ENCODE data around the gene MYMK.

Gene MYMK

DNA sequence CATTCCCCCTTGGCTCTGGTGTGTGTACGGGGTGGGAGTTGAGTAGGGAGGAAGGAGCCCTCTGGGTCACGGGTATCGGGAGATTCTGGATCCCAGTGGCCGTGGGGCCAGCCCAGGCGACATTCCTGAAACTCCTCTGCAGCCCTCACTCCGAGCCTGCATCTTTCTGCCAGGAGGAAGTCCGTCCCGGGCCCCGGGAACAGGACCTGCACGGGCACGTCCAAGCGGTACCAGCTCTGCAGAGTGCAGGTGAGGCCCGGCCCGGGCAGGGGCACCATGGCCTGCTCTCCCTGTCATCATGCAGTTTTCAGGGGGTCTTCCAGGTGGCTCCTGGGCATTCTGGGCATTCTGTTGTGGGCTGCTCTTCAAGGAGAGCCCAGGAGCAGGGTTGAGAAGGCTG is 13.4 kb upstream of the MYMK start:
- in situ Hi-C loops (cut with MboI; ENCODE audit: low pct_unique_long_range_greater_than_20kb, low sequenced_read_pairs) = loop anchor here (25.0 kb wide), 1 partner anchor 449 kb away; the partner anchor contains the start of gene VAV2
- DNase-seq = no peak

DNA sequence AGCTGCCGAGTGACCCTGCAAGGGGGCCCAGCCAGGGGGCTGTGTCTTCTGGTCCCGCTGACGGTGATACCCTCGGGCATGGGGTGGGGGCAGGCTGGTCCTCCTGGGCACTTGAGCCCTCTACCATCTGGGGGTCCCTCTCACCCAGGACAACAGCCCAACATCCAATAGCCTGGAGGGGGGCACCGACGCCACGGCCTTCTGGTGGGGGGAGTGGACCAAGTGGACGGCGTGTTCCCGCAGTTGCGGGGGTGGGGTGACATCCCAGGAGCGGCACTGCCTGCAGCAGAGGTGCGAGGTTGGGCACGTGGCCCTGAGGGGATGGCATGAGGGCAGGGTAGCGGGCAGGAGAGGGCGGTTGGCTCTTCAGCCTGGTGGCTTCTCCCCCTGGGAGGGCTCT is 12.5 kb upstream of the MYMK start:
- no peak for DNase-seq
- in situ Hi-C loops (cut with MboI; ENCODE audit: low pct_unique_long_range_greater_than_20kb, low sequenced_read_pairs) = loop anchor here (25.0 kb wide), 1 partner anchor 450 kb away; the partner anchor contains the start of gene VAV2

DNA sequence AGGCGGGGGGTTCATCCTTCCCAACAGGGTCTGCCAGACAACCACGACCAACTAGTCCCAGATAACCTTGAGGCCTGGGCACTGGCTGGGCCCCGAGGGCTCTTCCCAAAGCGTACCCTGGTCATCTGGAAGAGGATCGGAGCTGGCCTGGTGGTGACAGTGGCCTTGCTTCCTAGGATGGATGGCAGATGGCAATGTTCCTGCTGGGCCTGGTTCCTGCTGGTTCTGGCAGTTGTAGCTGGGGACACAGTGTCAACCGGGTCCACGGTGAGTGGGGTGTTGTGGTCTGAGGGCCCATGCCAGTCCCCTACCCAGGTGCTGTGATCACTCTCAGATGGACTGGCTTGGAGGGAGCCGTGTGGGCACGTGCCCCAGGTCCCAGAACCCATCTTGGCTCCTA is 11.8 kb upstream of the MYMK start:
- no peak for DNase-seq
- in situ Hi-C loops (cut with MboI; ENCODE audit: low pct_unique_long_range_greater_than_20kb, low sequenced_read_pairs) = loop anchor here (25.0 kb wide), 1 partner anchor 451 kb away; the partner anchor contains the start of gene VAV2

DNA sequence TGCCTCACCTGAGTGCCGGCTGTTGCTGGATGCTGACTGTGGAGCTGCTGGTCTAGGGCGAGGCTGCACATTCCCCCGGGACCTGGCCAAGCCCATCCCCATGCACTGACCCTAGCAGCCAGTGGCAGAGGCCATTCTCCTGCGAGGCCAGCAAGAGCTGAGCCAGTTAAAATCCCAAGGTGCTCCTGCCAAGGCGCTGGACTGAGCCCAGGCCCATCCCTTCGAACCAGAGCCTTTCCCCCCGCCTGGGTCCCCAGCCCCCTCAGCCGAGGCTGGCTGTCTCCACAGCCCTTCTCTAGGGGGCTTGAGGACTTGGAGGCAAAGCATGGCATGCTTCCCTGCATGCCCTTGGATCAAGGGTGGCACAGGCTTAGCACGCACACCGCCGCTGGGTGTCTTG is 11.3 kb upstream of the MYMK start:
- in situ Hi-C loops (cut with MboI; ENCODE audit: low pct_unique_long_range_greater_than_20kb, low sequenced_read_pairs) = loop anchor here (25.0 kb wide), 1 partner anchor 451 kb away; the partner anchor contains the start of gene VAV2
- no peak for DNase-seq

DNA sequence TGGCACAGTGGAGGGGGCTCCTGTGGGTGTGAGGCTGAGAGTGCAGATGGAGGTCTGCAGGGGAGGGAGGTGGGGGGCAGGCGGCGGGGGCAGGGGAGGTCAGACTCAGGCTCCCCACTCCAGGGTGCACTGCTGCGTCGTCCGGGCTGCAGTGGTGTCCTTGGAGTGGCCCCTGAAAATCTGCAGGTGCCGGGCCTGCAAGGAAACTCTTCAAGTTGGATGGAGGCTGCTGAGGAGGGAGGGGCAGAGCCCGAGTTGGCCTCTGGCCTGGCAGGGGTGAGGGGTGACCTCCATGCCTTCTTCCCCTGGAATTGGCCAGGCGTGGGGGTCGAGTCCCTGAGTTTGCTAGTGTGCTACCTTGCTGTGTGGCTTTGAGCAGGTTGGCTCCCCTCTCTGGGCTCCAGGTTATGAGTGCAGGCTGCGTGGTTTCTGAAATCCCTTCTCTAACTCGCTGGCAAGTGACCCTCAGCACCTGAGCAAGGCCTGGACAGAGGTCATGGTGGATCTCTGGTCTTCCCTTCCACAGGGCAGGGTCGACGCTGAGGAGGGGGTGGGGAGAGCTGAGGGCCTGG is 10.6 kb upstream of the MYMK start:
- DNase-seq = no peak
- in situ Hi-C loops (cut with MboI; ENCODE audit: low pct_unique_long_range_greater_than_20kb, low sequenced_read_pairs) = loop anchor here (25.0 kb wide), 1 partner anchor 452 kb away; the partner anchor contains the start of gene VAV2

DNA sequence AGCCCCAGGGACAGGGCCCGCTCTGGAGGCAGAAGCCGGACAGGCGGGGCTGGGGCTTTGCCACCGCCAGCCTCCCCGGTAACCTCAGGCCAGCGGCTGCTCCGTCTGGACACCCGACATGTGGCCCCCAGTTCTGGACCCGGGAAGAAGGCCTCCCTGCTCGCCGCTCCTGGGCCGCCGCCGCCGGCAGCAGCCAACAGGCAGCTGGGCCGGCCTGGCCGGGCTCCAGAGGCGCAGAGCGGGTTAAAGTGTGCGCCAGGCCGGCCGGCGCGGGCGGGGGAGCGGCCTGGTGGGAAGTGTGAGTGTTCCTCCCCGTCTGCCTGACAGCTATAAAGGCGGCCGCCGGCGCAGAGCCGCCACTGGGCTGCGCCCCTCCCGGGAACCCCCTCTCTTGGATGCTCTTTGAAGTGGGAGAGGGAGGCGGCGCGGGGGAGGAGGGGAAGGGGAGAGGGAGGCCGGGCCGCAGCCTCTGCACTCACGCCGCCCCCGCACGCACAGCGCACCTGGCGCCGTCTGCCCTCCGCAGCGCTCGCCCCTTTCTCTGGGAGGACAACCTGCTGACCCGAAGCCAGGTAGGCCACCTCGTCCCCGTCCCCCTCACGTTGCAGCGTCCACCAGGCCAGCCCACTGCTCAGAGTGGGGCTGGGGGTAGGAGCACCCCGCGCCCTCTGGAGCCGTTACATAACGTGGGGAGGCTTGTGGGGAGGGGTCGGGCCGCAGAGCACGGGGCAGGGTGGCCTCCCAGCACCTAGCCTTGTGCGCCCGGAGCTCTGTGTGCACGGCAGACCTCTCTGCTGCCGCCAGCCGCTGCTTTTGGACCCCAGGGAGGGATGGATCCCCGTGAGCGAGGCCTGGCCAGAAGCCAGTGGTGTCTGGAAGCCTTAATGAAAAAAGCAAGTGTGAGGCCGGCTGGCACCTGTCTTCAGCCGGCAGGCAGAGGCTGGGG is 9.9 kb upstream of the MYMK start, which contains the start of gene ADAMTSL2:
Gene ADAMTSL2, plus strand, starts transcription at position 359 of the 946 bp plus-strand sequence. CDS start 2,009 bp downstream, outside the sequence.
- in situ Hi-C loops (cut with MboI; ENCODE audit: low pct_unique_long_range_greater_than_20kb, low sequenced_read_pairs) = loop anchor here (25.0 kb wide), 1 partner anchor 453 kb away; the partner anchor contains the start of gene VAV2
- peak; percentile 21 for DNase-seq

DNA sequence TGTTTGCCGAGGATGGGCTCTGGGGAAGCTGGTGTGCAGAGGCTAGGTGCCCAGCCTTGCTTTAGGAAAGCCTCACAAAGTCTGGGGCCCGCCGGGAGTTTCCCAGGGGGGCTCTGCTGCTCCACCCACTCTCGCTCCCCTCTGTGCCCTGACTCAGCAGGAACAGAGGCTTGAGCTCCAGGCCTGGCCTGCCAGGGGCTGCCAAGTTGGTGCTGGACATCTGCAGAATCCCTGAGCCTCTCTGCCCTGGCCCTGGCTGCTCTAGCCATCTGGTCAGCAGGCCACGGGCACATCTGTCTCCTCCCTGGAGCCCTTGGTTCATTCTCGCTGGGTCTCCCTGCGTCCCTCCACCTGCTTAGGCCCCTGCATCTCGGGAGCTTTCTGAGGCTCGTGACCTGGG is 9.1 kb upstream of the MYMK start:
- in situ Hi-C loops (cut with MboI; ENCODE audit: low pct_unique_long_range_greater_than_20kb, low sequenced_read_pairs) = loop anchor here (25.0 kb wide), 1 partner anchor 453 kb away; the partner anchor contains the start of gene VAV2
- DNase-seq = no peak

DNA sequence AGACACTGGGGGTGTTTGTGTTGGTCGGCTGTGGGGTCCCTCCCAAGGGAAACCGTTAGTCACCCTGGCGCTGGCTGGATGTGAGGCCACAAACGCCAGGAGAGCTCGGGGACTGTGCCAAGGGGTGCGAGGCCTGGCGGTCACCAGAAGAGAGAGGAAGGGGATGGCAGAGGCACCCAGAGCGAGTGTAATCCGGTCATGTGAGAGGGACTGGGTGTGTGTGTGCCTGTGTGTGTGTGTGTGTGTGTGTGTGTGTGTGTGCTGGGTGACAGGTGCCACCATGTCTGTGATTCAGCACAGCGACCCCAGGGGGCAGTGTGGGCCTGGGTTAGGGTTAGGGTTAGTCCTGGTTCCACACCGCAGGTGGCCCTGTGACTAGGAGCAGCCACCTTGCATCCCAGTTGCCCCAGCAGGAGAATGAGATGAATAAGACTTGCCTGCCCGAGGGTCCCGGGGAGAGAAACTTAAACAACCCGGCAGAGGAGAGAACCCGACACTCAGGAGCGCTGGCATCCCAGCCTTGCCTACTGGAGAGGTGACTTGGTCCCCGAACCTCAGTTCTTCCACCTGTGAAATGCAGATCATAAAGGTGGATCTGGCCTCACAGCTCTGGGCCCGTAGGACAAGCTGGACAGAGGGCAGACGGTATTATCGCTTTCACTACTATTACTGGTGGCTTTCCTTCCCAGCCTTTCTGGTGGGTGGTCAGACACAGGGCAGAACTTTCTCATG is 8.3 kb upstream of the MYMK start:
- in situ Hi-C loops (cut with MboI; ENCODE audit: low pct_unique_long_range_greater_than_20kb, low sequenced_read_pairs) = loop anchor here (25.0 kb wide), 1 partner anchor 454 kb away; the partner anchor contains the start of gene VAV2
- DNase-seq = peak; percentile 80

DNA sequence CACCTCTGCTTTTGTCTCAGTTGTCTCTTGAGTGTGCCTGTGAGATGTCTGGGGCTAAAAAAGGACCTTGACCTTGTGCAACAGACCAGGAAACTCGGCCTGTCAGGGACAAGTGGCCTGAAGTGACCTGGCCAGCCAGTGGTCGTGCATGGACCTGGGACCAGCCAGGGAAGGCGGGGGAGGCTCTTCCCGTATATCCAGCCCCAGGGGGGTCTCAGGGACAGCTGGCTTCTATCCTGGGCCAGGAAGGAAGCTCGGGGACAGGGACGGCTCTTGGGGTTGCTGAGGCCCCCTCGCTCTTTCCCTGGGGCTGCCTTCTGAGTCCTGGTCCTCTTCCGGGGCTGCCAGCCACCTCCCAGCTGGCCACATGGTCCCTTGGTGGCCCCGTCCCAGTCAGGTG is 6.5 kb upstream of the MYMK start:
- DNase-seq = no peak
- in situ Hi-C loops (cut with MboI; ENCODE audit: low pct_unique_long_range_greater_than_20kb, low sequenced_read_pairs) = loop anchor here (25.0 kb wide), 1 partner anchor 456 kb away; the partner anchor contains the start of gene VAV2

DNA sequence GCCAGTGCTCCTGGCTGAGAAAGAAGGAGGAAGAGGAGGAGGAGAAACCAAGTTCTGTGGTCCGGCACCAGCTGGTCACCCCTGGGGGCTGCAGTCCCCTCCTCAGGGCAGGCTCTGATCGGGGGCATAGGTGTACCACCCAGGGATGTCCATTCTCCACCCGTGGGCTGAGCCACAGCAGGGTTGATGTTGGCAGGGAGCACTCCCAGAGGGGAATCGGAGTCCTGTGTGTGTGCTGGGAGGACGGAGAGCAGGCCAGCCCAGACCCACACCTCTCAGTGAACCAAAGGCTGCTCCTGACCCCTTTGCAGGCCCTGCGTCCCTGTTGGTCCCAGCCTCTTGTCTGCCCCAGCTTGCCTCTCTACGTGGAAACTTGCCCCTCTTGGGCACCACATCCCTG is 5.1 kb upstream of the MYMK start:
- DNase-seq = no peak
- in situ Hi-C loops (cut with MboI; ENCODE audit: low pct_unique_long_range_greater_than_20kb, low sequenced_read_pairs) = loop anchor here (25.0 kb wide), 1 partner anchor 457 kb away; the partner anchor contains the start of gene VAV2

DNA sequence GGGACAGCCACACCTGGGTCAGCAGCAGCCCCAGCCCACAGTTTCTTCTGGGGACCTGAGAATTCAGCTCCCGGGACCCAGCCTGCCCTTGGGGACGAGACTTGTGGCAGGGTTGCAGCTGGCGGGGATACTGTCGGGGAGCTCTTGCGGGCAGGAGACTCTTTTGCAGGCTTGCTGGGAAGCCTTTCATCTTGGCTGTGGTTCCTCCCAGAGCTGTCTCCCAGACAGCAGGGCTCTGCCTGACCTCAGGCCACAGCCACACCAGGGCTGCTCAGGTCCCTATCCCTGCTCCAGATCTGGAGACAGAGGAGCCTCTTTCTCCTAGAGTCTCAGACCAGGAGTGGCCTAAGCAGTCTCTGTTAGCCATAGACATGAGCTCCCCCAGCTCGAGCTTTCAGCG is 4.7 kb upstream of the MYMK start:
- DNase-seq = no peak
- in situ Hi-C loops (cut with MboI; ENCODE audit: low pct_unique_long_range_greater_than_20kb, low sequenced_read_pairs) = loop anchor here (25.0 kb wide), 1 partner anchor 458 kb away; the partner anchor contains the start of gene VAV2

DNA sequence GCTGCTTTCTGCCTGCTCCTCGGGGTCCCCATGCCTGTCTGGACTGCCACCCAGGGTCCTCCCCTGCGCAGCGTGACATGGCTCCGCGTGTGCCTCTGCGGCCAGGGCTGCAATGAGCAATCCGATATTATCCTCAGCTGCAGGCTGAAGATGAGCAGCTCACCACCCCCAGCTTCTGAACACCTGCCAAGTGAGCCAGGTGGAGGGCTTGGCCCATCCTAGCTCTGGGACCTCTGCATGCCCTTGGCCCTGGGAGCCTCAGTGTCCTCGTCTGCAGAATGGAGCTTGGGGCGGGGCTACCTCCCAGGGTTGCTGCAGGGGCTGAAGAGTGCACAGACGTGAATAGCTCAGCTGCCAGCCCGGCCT is 4.1 kb upstream of the MYMK start:
- no peak for DNase-seq
- in situ Hi-C loops (cut with MboI; ENCODE audit: low pct_unique_long_range_greater_than_20kb, low sequenced_read_pairs) = loop anchor here (25.0 kb wide), 1 partner anchor 458 kb away; the partner anchor contains the start of gene VAV2

DNA sequence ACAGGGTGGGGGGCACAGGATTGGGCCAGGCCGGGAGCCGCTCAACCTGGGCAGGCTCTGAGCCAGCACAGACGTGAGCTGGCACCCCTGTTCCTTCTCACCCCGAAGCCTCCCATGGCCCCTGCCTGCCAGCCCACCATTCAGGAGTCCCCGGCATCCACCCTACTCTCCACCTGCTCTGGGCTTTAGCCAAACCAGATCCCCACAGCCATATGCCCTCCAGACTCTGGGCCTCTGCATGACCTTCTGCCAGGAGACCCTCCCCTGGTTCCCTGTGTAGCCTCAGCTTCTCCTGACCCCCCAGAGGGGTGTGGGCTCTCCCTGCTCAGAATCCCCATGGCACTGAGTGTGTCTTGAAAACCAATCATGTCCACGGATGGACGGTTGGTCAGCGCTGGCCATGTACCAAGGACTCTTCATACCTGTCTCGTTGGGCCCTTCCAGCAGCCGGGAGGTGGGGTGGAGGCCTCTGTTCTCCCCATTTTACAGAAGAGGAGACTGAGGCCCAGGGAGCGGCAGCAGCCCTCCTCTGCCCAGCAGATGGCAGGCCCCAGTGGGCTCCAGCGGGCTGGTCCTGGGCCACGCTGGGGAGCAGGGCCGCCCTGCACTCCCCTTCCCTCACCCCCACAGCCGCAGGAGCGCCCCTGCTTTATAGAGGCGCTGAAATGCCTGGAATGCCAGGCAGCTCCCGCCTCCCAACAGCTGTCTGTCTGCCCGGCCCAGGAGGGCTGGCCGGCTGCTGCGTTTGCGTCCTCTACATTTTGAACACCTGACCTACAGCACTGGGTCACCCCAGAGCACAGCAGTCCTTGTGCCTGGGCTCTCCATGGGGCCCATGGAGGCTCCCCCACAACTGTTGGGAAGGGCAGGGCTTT is 3.5 kb upstream of the MYMK start:
- in situ Hi-C loops (cut with MboI; ENCODE audit: low pct_unique_long_range_greater_than_20kb, low sequenced_read_pairs) = loop anchor here (25.0 kb wide), 1 partner anchor 459 kb away; the partner anchor contains the start of gene VAV2

DNA sequence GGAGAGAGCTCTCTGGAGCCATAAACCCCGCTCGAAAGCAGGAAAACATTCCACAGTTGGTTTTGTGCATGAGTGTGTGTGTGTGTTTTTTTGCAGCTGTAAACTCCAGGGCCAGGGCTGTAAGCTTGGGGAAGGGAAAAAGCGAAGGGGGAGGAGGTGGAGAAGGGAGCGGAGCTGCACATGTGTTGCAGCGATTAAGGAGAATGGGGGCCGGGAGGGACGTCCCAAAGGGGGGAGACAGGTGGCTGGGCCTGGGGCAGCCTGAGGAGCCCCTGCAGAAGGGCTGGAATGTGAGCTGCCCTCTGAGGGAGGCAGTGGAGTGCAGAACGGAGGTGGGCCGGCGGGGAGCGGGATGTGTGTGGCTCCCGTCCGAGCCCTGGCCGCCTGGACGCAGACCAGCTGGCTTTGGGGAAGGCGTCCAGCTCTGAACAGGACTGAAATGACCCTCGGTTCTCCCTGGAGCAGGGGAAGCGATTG is 2.7 kb upstream of the MYMK start:
- in situ Hi-C loops (cut with MboI; ENCODE audit: low pct_unique_long_range_greater_than_20kb, low sequenced_read_pairs) = loop anchor here (25.0 kb wide), 1 partner anchor 460 kb away; the partner anchor contains the start of gene VAV2

More for the DNA sequence above, 3.5 kb upstream of the MYMK start:
- DNase-seq = no peak

DNA sequence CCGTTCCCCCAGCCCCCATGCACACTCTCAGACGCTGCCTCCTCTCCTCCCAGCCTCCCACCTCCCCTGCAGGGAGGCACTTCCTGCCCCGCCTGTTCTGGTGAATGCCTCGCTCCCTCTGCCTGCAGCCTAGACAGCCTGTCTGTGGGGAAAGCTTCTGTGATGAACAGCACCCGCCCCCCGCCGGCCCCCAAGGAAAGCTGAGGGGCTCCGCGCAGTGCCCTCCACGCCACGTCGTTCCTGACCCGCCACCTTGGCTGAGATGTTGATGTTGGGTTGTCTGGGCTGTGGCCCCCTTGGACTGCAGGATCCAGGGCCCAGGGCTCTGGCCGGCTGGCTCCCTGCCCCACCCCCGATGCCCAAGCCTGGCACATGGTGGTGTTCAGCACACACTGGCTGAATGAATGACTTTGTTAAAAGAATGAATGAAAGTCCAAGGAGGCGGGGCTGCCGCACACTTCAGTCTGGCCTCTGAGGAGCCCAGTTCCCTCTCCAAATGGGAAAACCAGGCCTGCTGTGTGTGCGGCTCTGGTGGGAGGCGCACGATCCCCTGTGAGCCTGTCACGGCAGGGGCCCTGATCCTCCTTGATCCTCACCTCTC is 2.1 kb upstream of the MYMK start:
- in situ Hi-C loops (cut with MboI; ENCODE audit: low pct_unique_long_range_greater_than_20kb, low sequenced_read_pairs) = loop anchor here (25.0 kb wide), 1 partner anchor 460 kb away; the partner anchor contains the start of gene VAV2
- no peak for DNase-seq

More for the DNA sequence above, 2.7 kb upstream of the MYMK start:
- DNase-seq = no peak

DNA sequence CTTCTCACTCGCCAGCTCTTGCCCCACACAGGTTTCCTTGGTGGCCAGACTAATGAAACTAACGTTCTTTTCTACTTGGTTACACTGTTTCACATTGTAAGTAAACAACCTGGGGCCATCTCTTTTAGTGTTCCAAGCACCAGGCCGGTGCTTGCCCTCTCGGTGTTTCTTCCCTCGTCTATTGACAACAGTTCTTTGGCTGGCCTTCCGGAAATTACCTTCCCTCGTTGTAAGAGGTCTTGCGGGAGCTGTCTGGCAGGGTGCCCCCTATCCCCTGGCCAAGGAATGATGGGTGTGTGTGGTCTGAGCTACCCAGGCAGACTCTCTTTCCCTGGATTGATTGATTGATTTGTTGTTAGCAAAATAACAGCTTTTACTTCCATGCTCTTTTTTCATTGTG is 918 bp upstream of the MYMK start:
- in situ Hi-C loops (cut with MboI; ENCODE audit: low pct_unique_long_range_greater_than_20kb, low sequenced_read_pairs) = loop anchor here (25.0 kb wide), 1 partner anchor 462 kb away; the partner anchor contains the start of gene VAV2
- no peak for DNase-seq

DNA sequence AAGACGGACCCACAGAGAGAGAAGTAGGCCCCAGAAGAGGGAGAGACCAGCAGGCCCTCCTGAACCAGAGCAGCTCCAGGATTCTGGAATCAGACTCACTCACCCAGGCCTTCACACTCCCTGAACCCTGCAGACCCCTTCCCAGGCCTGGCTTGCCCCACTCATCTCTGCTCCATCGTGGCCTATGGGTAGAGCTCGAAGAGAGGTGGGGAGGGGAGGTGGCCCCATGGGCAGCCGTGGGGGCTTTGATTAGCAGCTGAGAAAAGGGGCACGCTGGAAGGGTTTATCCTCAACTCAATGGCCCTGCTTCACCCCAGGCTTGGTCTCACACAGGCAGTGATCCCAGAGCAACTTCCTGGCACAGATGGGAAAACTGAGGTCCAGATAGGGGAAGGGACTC is 613 bp downstream of the MYMK start:
- no peak for DNase-seq
- in situ Hi-C loops (cut with MboI; ENCODE audit: low pct_unique_long_range_greater_than_20kb, low sequenced_read_pairs) = no loop called here
